Activated CD4-positive, alpha-beta T cell treated with anti-CD3 and anti-CD28 coated beads for 36 hours (primary cell): ENCODE data around the gene CCDC148. TPM values are rescaled to one million over a fixed set of nuclear protein-coding genes. Genes with fewer than 3 reads are reported as not detected.
A peak's percentile ranks its signal among the peaks of the same experiment; 100 is the strongest.
"Not testable (repeated sequence)": the region's sequence is repeated elsewhere in the genome, so short reads cannot be mapped to it uniquely, and the experiment has no call there.

Experiments used
- ATAC-seq: fragments of 200-7000 bp; cut with Tn5 transposase; one replicate; pipeline ENCODE4 v1.10.0; 2021; ENCODE audit warnings: mild to moderate bottlenecking, moderate library complexity
- CTCF ChIA-PET: fragments of 350-600 bp; sonication (Branson Sonifier 250); formaldehyde crosslinking; loops from one replicate; lab custom pipeline; 2021; ENCODE audit warnings: antibody characterized with exemption; lab: Charles Lee
- POLR2A ChIA-PET: fragments of 350-600 bp; sonication (Branson Sonifier 250); formaldehyde crosslinking; loops from one replicate; lab custom pipeline; 2021; ENCODE audit warnings: antibody characterized with exemption, inconsistent platforms; lab: Charles Lee
- DNase-seq: peaks from one replicate; pipeline ENCODE4 v3.0.0-alpha.2; 2020
- H3K27ac Mint-ChIP-seq: one replicate; pipeline ENCODE4 v1.8.0; 2021; ENCODE audit warnings: mixed read lengths
- H3K27me3 Mint-ChIP-seq: one replicate; pipeline ENCODE4 v1.8.0; 2021; ENCODE audit warnings: mixed read lengths
- H3K36me3 Mint-ChIP-seq: one replicate; pipeline ENCODE4 v1.8.0; 2021; ENCODE audit warnings: low read depth, mixed read lengths
- H3K4me1 Mint-ChIP-seq: one replicate; pipeline ENCODE4 v1.8.0; 2021; ENCODE audit warnings: mixed read lengths
- H3K4me3 Mint-ChIP-seq: one replicate; pipeline ENCODE4 v1.8.0; 2021; ENCODE audit warnings: mild to moderate bottlenecking, moderate library complexity, mixed read lengths
- H3K9me3 Mint-ChIP-seq: one replicate; pipeline ENCODE4 v1.8.0; 2021; ENCODE audit warnings: low read depth, mixed read lengths
- intact Hi-C, 2 experiments: fragments of 100-400 bp; cut with DNase I in 1 of 2; cut with micrococcal nuclease in 1 of 2; formaldehyde crosslinking; loops; one replicate each; pipeline versions ENCODE4 v1.14.2 to v1.15.1; 2022 to 2024; cut with DNase I, micrococcal nuclease
- total RNA-seq, 2 experiments: library from RNA; stranded (reverse); gene quantifications; one replicate each; pipeline ENCODE4 v1.2.3, GENCODE V29; 2021

CCDC148 gene
- total RNA-seq, 2 experiments from 2014 or later = 0.23 to 0.26 TPM

DNA sequence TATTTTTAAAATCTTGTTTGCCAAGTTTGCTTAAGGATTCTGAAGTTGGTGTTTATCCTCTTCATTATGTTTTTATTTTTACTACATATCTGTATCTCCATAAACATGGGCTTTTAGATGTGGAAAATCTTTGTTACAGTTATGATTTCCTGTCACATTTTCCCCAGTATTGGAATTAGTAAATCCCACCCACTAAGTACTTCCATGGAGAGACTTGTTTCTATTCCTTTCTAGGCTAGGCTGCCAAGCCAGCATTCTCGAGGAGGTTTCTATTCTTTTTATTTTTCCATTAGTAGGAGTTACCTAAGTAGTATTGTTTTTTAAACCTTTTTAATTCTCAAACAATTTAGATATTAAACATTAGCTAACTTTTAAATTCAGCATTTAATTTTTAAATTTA is 22.3 kb upstream of the CCDC148 start:
- POLR2A ChIA-PET = no interaction called here
- no peaks in the 10 kb centered on the region for H3K27me3 Mint-ChIP-seq
- intact Hi-C loops = no loop called here
- H3K9me3 Mint-ChIP-seq = no peaks in the 10 kb centered on the region
- ATAC-seq (no peak), DNase-seq (no peak)
- peaks cover 24% of the 10 kb centered on the region for H3K4me1 Mint-ChIP-seq
- CTCF ChIA-PET = interaction anchor here (1.0 kb wide), 1 partner anchor 21 kb away, joined by 3 read pairs; no protein-coding TSS in a partner anchor
- peaks cover 2% of the 10 kb centered on the region for H3K36me3 Mint-ChIP-seq
- H3K27ac Mint-ChIP-seq = no peak overlapping the region
- no peak overlapping the region for H3K4me3 Mint-ChIP-seq

GRCh38 chr2:158478237-158478636 is 21.7 kb upstream of the CCDC148 start:
- CTCF ChIA-PET = interaction anchor here (0.7 to 1.3 kb wide), 4 partner anchors 11 to 437 kb away, joined by 3 to 5 read pairs (median 3); no protein-coding TSS in a partner anchor
- Mint-ChIP-seq H3K27me3 (no peaks in the 10 kb centered on the region), H3K27ac (no peak overlapping the region), H3K4me3 (no peak overlapping the region), H3K9me3 (no peaks in the 10 kb centered on the region), H3K4me1 (peaks cover 22% of the 10 kb centered on the region), H3K36me3 (peaks cover 2% of the 10 kb centered on the region)
- DNase-seq (no peak), ATAC-seq (no peak)
- POLR2A ChIA-PET = no interaction called here
- intact Hi-C loops = no loop called here

DNA sequence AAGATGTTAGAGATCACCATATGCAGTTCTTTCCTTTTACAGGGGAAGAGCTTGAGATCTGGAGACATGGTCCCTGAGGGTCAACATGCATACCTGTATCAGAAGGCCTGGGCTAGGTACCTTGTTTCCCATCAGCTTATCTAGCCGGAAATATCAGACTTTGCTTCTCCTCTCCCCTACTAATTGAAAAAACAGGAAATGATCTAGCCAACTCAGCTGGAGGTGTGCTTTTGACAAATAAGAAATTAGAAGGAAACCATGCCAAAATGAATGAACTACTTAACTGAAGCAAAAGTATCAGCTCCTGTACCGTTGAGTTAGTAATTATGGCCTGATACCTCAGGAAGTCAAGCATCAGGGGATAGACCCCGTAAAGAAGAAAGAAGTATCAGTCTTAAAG is 20.6 kb upstream of the CCDC148 start:
- H3K36me3 Mint-ChIP-seq = peaks cover 2% of the 10 kb centered on the region
- no peaks in the 10 kb centered on the region for H3K27me3 Mint-ChIP-seq
- no peak for DNase-seq
- intact Hi-C loops = no loop called here
- ChIA-PET CTCF (interaction anchor here (1.0 to 1.3 kb wide), 3 partner anchors 13 to 19 kb away, joined by 3 to 5 read pairs (median 5); no protein-coding TSS in a partner anchor), POLR2A (interaction anchor here (0.7 kb wide), 1 partner anchor 13 kb away, joined by 4 read pairs; no protein-coding TSS in a partner anchor)
- ATAC-seq = no peak
- H3K9me3 Mint-ChIP-seq = no peaks in the 10 kb centered on the region
- H3K4me1 Mint-ChIP-seq = peaks cover 21% of the 10 kb centered on the region
- peak overlapping the region; percentile 51 for H3K27ac Mint-ChIP-seq
- H3K4me3 Mint-ChIP-seq = no peak overlapping the region

DNA sequence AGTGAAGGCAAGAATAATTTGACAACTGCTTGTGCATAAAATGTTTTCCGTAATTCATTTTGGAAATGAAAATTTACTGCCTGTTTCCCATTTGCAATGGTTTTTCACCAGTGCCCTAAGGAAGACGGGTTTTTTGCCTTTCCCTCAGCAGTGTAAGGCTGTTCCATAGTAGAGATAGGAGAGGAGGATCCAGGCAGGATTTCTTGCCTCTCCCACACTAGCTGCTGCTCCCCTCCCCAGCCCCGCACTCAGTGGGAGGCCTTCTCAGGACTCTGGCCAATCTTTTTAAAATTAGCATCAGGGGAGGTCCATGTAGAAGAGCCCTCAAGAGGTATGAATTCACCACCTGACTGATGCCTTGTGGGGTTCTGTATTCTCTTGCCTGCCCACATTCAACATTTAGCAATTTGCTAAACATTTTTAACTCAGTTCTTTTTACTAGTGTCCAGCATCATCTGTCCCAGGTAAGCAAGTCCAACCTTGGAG is 18.0 kb upstream of the CCDC148 start:
- H3K4me3 Mint-ChIP-seq, DNase-seq, H3K27me3 Mint-ChIP-seq, ATAC-seq, CTCF ChIA-PET, intact Hi-C loops, H3K27ac Mint-ChIP-seq, H3K36me3 Mint-ChIP-seq, H3K9me3 Mint-ChIP-seq: not testable (repeated sequence)
- H3K4me1 Mint-ChIP-seq = peaks cover 21% of the 10 kb centered on the region
- POLR2A ChIA-PET = interaction anchor here (0.6 kb wide), 1 partner anchor 43 kb away, joined by 3 read pairs; no protein-coding TSS in a partner anchor

- peaks cover 21% of the 10 kb centered on the region for H3K4me1 Mint-ChIP-seq
- CTCF ChIA-PET = interaction anchor here (0.6 to 0.8 kb wide), 2 partner anchors 30 to 378 kb away, joined by 3 to 4 read pairs; no protein-coding TSS in a partner anchor
- intact Hi-C loops = no loop called here
- peaks cover 9% of the 10 kb centered on the region for H3K36me3 Mint-ChIP-seq
- no peak for DNase-seq
- no peak overlapping the region for H3K4me3 Mint-ChIP-seq
- ATAC-seq = no peak
- H3K9me3 Mint-ChIP-seq = no peaks in the 10 kb centered on the region
- no peaks in the 10 kb centered on the region for H3K27me3 Mint-ChIP-seq
- POLR2A ChIA-PET = interaction anchor here (0.6 kb wide), 1 partner anchor 44 kb away, joined by 3 read pairs; no protein-coding TSS in a partner anchor
- H3K27ac Mint-ChIP-seq = no peak overlapping the region
These were observed 17.3 kb upstream of the CCDC148 start for GRCh38 chr2:158473719-158474392.

DNA sequence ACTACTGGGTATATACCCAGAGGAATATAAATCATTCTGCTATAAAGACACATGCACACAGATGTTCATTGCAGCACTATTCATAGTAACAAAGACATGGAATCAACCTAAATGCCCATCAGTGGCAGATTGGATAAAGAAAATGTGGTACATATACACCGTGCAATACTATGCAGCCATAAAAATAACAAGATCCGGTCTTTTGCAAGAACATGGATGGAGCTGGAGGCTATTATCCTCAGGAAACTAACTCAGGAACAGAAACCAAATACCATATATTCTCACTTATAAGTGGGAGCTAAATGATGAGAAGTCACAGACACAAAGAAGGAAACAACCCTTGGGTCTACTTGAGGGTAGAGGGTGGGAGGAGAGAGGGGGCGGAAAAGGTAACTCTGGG is 16.7 kb upstream of the CCDC148 start:
- ATAC-seq, H3K4me3 Mint-ChIP-seq, H3K36me3 Mint-ChIP-seq, POLR2A ChIA-PET, H3K27me3 Mint-ChIP-seq, intact Hi-C loops, H3K9me3 Mint-ChIP-seq, DNase-seq, H3K27ac Mint-ChIP-seq: not testable (repeated sequence)
- H3K4me1 Mint-ChIP-seq = peaks cover 17% of the 10 kb centered on the region
- CTCF ChIA-PET = interaction anchor here (0.6 to 0.8 kb wide), 2 partner anchors 29 to 378 kb away, joined by 3 to 4 read pairs; no protein-coding TSS in a partner anchor

- H3K27me3 Mint-ChIP-seq, ATAC-seq, H3K36me3 Mint-ChIP-seq, POLR2A ChIA-PET, H3K9me3 Mint-ChIP-seq, DNase-seq, H3K4me3 Mint-ChIP-seq, intact Hi-C loops, H3K27ac Mint-ChIP-seq: not testable (repeated sequence)
- H3K4me1 Mint-ChIP-seq = peaks cover 14% of the 10 kb centered on the region
- CTCF ChIA-PET = interaction anchor here (0.8 to 1.1 kb wide), 2 partner anchors 17 to 29 kb away, joined by 3 to 4 read pairs; no protein-coding TSS in a partner anchor
These were observed 16.3 kb upstream of the CCDC148 start for GRCh38 chr2:158472829-158473228.

GRCh38 chr2:158467248-158467647 is 10.7 kb upstream of the CCDC148 start:
- Mint-ChIP-seq H3K36me3 (peaks cover 9% of the 10 kb centered on the region), H3K4me3 (no peak overlapping the region), H3K4me1 (peaks cover 8% of the 10 kb centered on the region), H3K27me3 (no peaks in the 10 kb centered on the region), H3K27ac (no peak overlapping the region), H3K9me3 (no peaks in the 10 kb centered on the region)
- intact Hi-C loops = no loop called here
- CTCF ChIA-PET = interaction anchor here (0.9 to 1.1 kb wide), 2 partner anchors 10 to 11 kb away, joined by 3 read pairs; no protein-coding TSS in a partner anchor
- ATAC-seq (peak; percentile 60), DNase-seq (no peak)
- POLR2A ChIA-PET = no interaction called here

DNA sequence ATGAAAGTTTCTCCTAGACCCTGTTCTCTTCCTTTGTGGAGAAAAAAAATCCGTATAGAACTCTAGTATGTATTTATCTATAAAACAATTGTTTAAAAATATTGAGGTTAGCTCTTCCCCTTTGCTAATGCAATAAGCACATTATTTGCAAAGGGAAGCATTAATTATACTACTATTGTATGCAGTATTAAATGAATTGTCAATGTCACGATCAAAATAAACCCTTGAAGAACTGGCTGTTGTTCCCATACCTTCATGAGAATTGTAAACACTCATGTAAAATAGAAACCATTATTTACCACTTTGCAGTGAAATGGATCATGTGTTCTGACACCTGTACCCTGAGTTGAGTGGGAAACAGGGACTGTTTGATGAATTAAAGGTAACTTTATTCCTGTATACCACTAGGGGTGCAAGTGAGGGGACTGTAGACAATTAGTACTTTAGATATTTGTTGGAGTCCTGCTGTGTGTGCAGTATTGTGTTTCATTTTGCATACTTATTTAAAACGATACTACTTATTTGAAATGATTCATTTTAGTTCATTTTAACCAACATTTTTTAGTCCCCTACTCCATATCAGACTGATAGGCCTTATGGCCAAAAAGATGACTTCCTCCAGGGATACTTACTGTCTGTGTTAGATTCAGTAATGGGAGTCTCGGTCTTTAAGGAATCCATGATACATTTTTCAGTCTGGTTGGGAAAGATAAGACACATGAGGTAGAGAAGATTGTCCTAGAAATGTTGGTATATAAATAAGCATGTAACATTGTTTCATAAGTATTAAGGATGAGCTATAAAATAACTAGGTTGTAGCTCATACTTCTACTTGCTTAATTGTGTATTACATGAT is 8.1 kb upstream of the CCDC148 start:
- peak; percentile 72 for ATAC-seq
- Mint-ChIP-seq H3K9me3 (no peaks in the 10 kb centered on the region), H3K4me1 (peaks cover 19% of the 10 kb centered on the region), H3K4me3 (no peak overlapping the region), H3K36me3 (peaks cover 6% of the 10 kb centered on the region), H3K27ac (no peak overlapping the region), H3K27me3 (no peaks in the 10 kb centered on the region)
- intact Hi-C loops = no loop called here
- CTCF ChIA-PET = interaction anchor here (0.8 to 1.4 kb wide), 5 partner anchors 8 to 147 kb away, joined by 3 to 15 read pairs (median 4); partner anchors contain the start of genes CCDC148 and PKP4
- POLR2A ChIA-PET = no interaction called here
- DNase-seq = no peak

- ATAC-seq = no peak
- Mint-ChIP-seq H3K4me3 (no peak overlapping the region), H3K27me3 (peaks cover under 1% of the 10 kb centered on the region), H3K4me1 (peaks cover 20% of the 10 kb centered on the region), H3K27ac (no peak overlapping the region), H3K36me3 (peaks cover 2% of the 10 kb centered on the region), H3K9me3 (no peaks in the 10 kb centered on the region)
- intact Hi-C loops = no loop called here
- no peak for DNase-seq
- ChIA-PET CTCF (interaction anchor here (1.4 kb wide), 1 partner anchor 14 kb away, joined by 5 read pairs; no protein-coding TSS in a partner anchor), POLR2A (interaction anchor here (0.7 kb wide), 1 partner anchor 780 kb away, joined by 4 read pairs; no protein-coding TSS in a partner anchor)
These were observed 7.0 kb upstream of the CCDC148 start for GRCh38 chr2:158463496-158464095.
